GM19043 (cell line): Measurements from ENCODE around the gene SON.
"Not testable (repeated sequence)": the region's sequence is repeated elsewhere in the genome, so short reads cannot be mapped to it uniquely, and the experiment has no call there.

Experiments used
- ATAC-seq: cut with Tn5 transposase; IDR thresholded peaks from one replicate; pipeline ENCODE4 v1.9.1; 2021; ENCODE audit warnings: low read depth; ENCODE audit not compliant: unreplicated experiment

Gene SON

GRCh38 chr21:33569991-33570390 is 27.2 kb downstream of the SON start:
- ATAC-seq, result no peak

- no peak for ATAC-seq
Observed at GRCh38 chr21:33572350-33572749, 29.5 kb downstream of the SON start.

GRCh38 chr21:33576741-33577141 is 33.9 kb downstream of the SON start:
- not testable (repeated sequence) for ATAC-seq

GRCh38 chr21:33578214-33578613 is 35.4 kb downstream of the SON start:
- ATAC-seq, result no peak

- ATAC-seq, result no peak
Observed at GRCh38 chr21:33578959-33579542, 36.2 kb downstream of the SON start.

- no peak for ATAC-seq
Observed at GRCh38 chr21:33584455-33584854, 41.6 kb downstream of the SON start.

- ATAC-seq, result no peak
Observed at GRCh38 chr21:33586927-33587326, 44.1 kb downstream of the SON start.

- peak; percentile 23 for ATAC-seq
Observed at GRCh38 chr21:33587792-33588484, 45.1 kb downstream of the SON start.

GRCh38 chr21:33588485-33589335 is 45.9 kb downstream of the SON start, which contains the start of gene DONSON:
TSS of gene DONSON (minus strand) at chr21:33588684. CDS start at chr21:33588641, 43 bp downstream.
- ATAC-seq, result peak; percentile 93

GRCh38 chr21:33598051-33598450 is 55.2 kb downstream of the SON start:
- ATAC-seq, result no peak

- no peak for ATAC-seq
Observed at GRCh38 chr21:33608559-33608958, 65.7 kb downstream of the SON start.

- no peak for ATAC-seq
Observed at GRCh38 chr21:33611006-33611744, 68.3 kb downstream of the SON start.

GRCh38 chr21:33617565-33617964 is 74.7 kb downstream of the SON start:
- ATAC-seq, result not testable (repeated sequence)

GRCh38 chr21:33618407-33618806 is 75.6 kb downstream of the SON start:
- no peak for ATAC-seq

GRCh38 chr21:33619726-33620125 is 76.9 kb downstream of the SON start:
- no peak for ATAC-seq

GRCh38 chr21:33622253-33622652 is 79.4 kb downstream of the SON start:
- ATAC-seq, result no peak

GRCh38 chr21:33626151-33626550 is 83.3 kb downstream of the SON start:
- ATAC-seq, result not testable (repeated sequence)
